ENCODE results near the gene CITED4. TPM values are rescaled to one million over a fixed set of nuclear protein-coding genes. Genes with fewer than 3 reads are reported as not detected.

CITED4 gene
- total and polyA plus RNA-seq, 2 experiments from 2014 or later = 98.6 to 180 TPM

- Histone ChIP-seq H3K4me3 (no peak overlapping the region), H3K36me3 (no peaks in the 10 kb centered on the region), H3K9me3 (ENCODE audit: low read depth) (no peaks in the 10 kb centered on the region), H3K4me1 (ENCODE audit: low read depth) (peaks cover 4% of the 10 kb centered on the region), H3K27me3 (no peaks in the 10 kb centered on the region), H3K27ac (no peak overlapping the region)
- no peak for DNase-seq (ENCODE audit: low read depth in 1 of 2, low spot score in 1 of 2)
- no peak for TF ChIP-seq CTCF (IDR thresholded peaks at IDR 0.05; ENCODE audit: low read depth, low read length)
Observed at GRCh38 chr1:40837601-40838000, 24.6 kb downstream of the CITED4 start.

DNA sequence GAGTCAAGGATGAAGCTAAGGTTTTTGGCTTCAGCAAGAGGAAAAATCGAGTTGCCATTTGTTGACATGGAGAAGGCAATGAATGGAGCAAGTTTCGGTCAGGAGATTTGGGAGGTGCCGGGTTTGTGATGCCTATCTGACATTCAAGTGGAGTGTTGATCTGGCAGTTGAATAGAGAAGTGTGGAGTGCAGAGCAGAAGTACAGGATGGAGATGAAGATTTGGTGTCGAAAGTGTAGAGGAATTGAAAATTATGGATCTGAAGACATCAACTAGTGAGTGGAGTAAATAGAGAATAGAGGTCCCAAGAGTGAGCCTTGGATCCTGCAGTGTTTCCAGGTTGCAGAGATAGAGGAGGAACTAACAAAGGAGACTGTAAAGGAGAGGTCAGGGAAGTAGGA is 25.9 kb downstream of the CITED4 start:
- H3K27me3 ChIP-seq = no peaks in the 10 kb centered on the region
- H3K36me3 ChIP-seq = no peaks in the 10 kb centered on the region
- no peak for TF ChIP-seq CTCF (IDR thresholded peaks at IDR 0.05; ENCODE audit: low read depth, low read length)
- H3K27ac ChIP-seq = no peak overlapping the region
- DNase-seq (ENCODE audit: low read depth in 1 of 2, low spot score in 1 of 2) = no peak
- H3K4me1 ChIP-seq (ENCODE audit: low read depth) = peaks cover 4% of the 10 kb centered on the region
- no peak overlapping the region for H3K4me3 ChIP-seq
- H3K9me3 ChIP-seq (ENCODE audit: low read depth) = no peaks in the 10 kb centered on the region

GRCh38 chr1:40834968-40835545 is 27.1 kb downstream of the CITED4 start:
- no peaks in the 10 kb centered on the region for H3K27me3 ChIP-seq
- no peak for DNase-seq (ENCODE audit: low read depth in 1 of 2, low spot score in 1 of 2)
- TF ChIP-seq CTCF (IDR thresholded peaks at IDR 0.05; ENCODE audit: low read depth, low read length) = no peak
- no peaks in the 10 kb centered on the region for H3K36me3 ChIP-seq
- H3K27ac ChIP-seq = no peak overlapping the region
- H3K4me3 ChIP-seq = no peak overlapping the region
- H3K9me3 ChIP-seq (ENCODE audit: low read depth) = no peaks in the 10 kb centered on the region
- peaks cover 4% of the 10 kb centered on the region for H3K4me1 ChIP-seq (ENCODE audit: low read depth)

GRCh38 chr1:40833979-40834378 is 28.2 kb downstream of the CITED4 start:
- TF ChIP-seq CTCF (IDR thresholded peaks at IDR 0.05; ENCODE audit: low read depth, low read length) = no peak
- H3K27ac ChIP-seq = no peak overlapping the region
- no peaks in the 10 kb centered on the region for H3K27me3 ChIP-seq
- no peak overlapping the region for H3K4me3 ChIP-seq
- no peaks in the 10 kb centered on the region for H3K9me3 ChIP-seq (ENCODE audit: low read depth)
- DNase-seq (ENCODE audit: low read depth in 1 of 2, low spot score in 1 of 2) = no peak
- H3K36me3 ChIP-seq = no peaks in the 10 kb centered on the region
- peaks cover 2% of the 10 kb centered on the region for H3K4me1 ChIP-seq (ENCODE audit: low read depth)

GRCh38 chr1:40831001-40831732 is 31.0 kb downstream of the CITED4 start:
- TF ChIP-seq CTCF (IDR thresholded peaks at IDR 0.05; ENCODE audit: low read depth, low read length) = no peak
- no peak for DNase-seq (ENCODE audit: low read depth in 1 of 2, low spot score in 1 of 2)
- H3K36me3 ChIP-seq = no peaks in the 10 kb centered on the region
- no peaks in the 10 kb centered on the region for H3K4me1 ChIP-seq (ENCODE audit: low read depth)
- H3K27ac ChIP-seq = no peak overlapping the region
- no peaks in the 10 kb centered on the region for H3K9me3 ChIP-seq (ENCODE audit: low read depth)
- H3K4me3 ChIP-seq = no peak overlapping the region
- H3K27me3 ChIP-seq = no peaks in the 10 kb centered on the region
